H1 (cell line): Measurements from ENCODE around the gene ACTL8. TPM values are rescaled to one million over a fixed set of nuclear protein-coding genes. Genes with fewer than 3 reads are reported as not detected.

ENCODE experiments used
- CTCF ChIA-PET: fragments of 300-600 bp; sonication (Branson Sonifier 250); formaldehyde crosslinking; loops from one replicate; lab custom pipeline; 2021; ENCODE audit not compliant: partially characterized antibody; lab: Charles Lee
- POLR2A ChIA-PET: fragments of 300-600 bp; sonication (Branson Sonifier 250); formaldehyde crosslinking; loops from one replicate; lab custom pipeline; 2021; ENCODE audit warnings: inconsistent platforms; ENCODE audit not compliant: partially characterized antibody; lab: Charles Lee
- DNase-seq, 2 experiments: peaks; one replicate each; pipeline versions ENCODE4 v3.0.0 to v3.0.0-alpha.2; 2010 to 2022; ENCODE audit warnings: low spot score in 2 of 2, low read depth in 1 of 2, mixed read lengths in 1 of 2
- FAIRE-seq: peaks from 2 replicates; lab custom pipeline; 2011; peaks lifted over from hg19 to GRCh38; lab: Jason Lieb, UNC
- H2AFZ ChIP-seq: 2 replicates; pipeline ENCODE4 v1.8.1; 2012; ENCODE audit warnings: low read length, inconsistent platforms
- H2AK5ac ChIP-seq: 2 replicates; pipeline ENCODE4 v1.6.1; 2013; ENCODE audit warnings: low read depth, low read length
- H2BK120ac ChIP-seq: replicated peaks from 2 replicates; pipeline ENCODE3; 2013; ENCODE audit warnings: low read depth, low read length, inconsistent platforms
- H2BK12ac ChIP-seq: 2 replicates; pipeline ENCODE4 v1.6.1; 2013; ENCODE audit warnings: low read depth, low read length
- H2BK15ac ChIP-seq: 2 replicates; pipeline ENCODE4 v1.6.1; 2013; ENCODE audit warnings: low read length
- H2BK20ac ChIP-seq: 2 replicates; pipeline ENCODE4 v1.6.1; 2013; ENCODE audit warnings: low read length
- H2BK5ac ChIP-seq: 2 replicates; pipeline ENCODE4 v1.6.1; 2013; ENCODE audit warnings: low read depth, low read length
- H3K14ac ChIP-seq: 2 replicates; pipeline ENCODE4 v1.6.1; 2013; ENCODE audit warnings: inconsistent platforms; ENCODE audit not compliant: insufficient read length
- H3K18ac ChIP-seq: 2 replicates; pipeline ENCODE4 v1.6.1; 2013; ENCODE audit warnings: low read length; ENCODE audit errors: extremely low read depth
- H3K23ac ChIP-seq: 2 replicates; pipeline ENCODE4 v1.6.1; 2013; ENCODE audit warnings: inconsistent platforms; ENCODE audit not compliant: insufficient read length
- H3K23me2 ChIP-seq: 2 replicates; pipeline ENCODE4 v1.6.1; 2013; ENCODE audit warnings: low read depth, low read length
- H3K27ac ChIP-seq: 2 replicates; pipeline ENCODE4 v1.6.1; 2011; ENCODE audit warnings: low read depth, low read length, inconsistent platforms
- H3K27me3 ChIP-seq, 4 experiments: replicated peaks in 1 of 4; 1 replicate in 1 of 4; 2 replicates in 3 of 4; pipeline versions ENCODE4 v1.6.1 to v1.8.1; 2011 to 2013; ENCODE audit warnings: low read length in 3 of 4, mild to moderate bottlenecking in 3 of 4, inconsistent platforms in 2 of 4, mixed read lengths in 2 of 4, moderate library complexity in 1 of 4; ENCODE audit not compliant: control insufficient read depth in 3 of 4, insufficient read depth in 3 of 4; ENCODE audit errors: extremely low read depth in 1 of 4
- H3K36me3 ChIP-seq, 4 experiments: 2 replicates each; pipeline versions ENCODE4 v1.6.1 to v1.8.1; 2011 to 2013; ENCODE audit warnings: mild to moderate bottlenecking in 4 of 4, low read length in 3 of 4, moderate library complexity in 2 of 4, control low read depth in 1 of 4, inconsistent platforms in 1 of 4; ENCODE audit not compliant: insufficient read depth in 4 of 4, control insufficient read depth in 2 of 4
- H3K4ac ChIP-seq: replicated peaks from 2 replicates; pipeline ENCODE3; 2013; ENCODE audit warnings: low read length, low read depth, mixed read lengths, inconsistent platforms; ENCODE audit not compliant: insufficient read length
- H3K4me1 ChIP-seq, 4 experiments: replicated peaks in 1 of 4; 1 replicate in 1 of 4; 2 replicates in 3 of 4; pipeline versions ENCODE4 v1.6.1 to v1.8.1; 2011 to 2013; ENCODE audit warnings: low read length in 3 of 4, inconsistent platforms in 2 of 4, mixed read lengths in 1 of 4; ENCODE audit not compliant: insufficient read depth in 4 of 4, control insufficient read depth in 3 of 4
- H3K4me2 ChIP-seq, 2 experiments: 2 replicates each; pipeline versions ENCODE4 v1.6.1 to v1.8.1; 2011 to 2013; ENCODE audit warnings: low read depth in 2 of 2, low read length in 2 of 2, control low read depth in 1 of 2, inconsistent platforms in 1 of 2, mild to moderate bottlenecking in 1 of 2; ENCODE audit not compliant: insufficient read depth in 1 of 2
- H3K4me3 ChIP-seq, 4 experiments: fragments of 200-600, 300-600 bp in 1 of 4; sonication (generic), shearing (Covaris generic), sonication (Bioruptor Twin) in 1 of 4; 2 replicates each; pipeline versions ENCODE4 v1.5.1 to v1.8.1; 2011 to 2016; ENCODE audit warnings: low read length in 4 of 4, low read depth in 3 of 4, control low read depth in 2 of 4, inconsistent platforms in 2 of 4, mild to moderate bottlenecking in 2 of 4, mixed read lengths in 1 of 4, moderate library complexity in 1 of 4; ENCODE audit not compliant: insufficient read depth in 2 of 4; ENCODE audit errors: extremely low read depth in 1 of 4
- H3K56ac ChIP-seq: replicated peaks from 2 replicates; pipeline ENCODE3; 2013; ENCODE audit warnings: low read depth, mild to moderate bottlenecking, mixed read lengths, low read length, inconsistent platforms; ENCODE audit not compliant: insufficient read length
- H3K79me1 ChIP-seq: 2 replicates; pipeline ENCODE4 v1.6.1; 2013; ENCODE audit warnings: low read depth, low read length, control low read depth
- H3K79me2 ChIP-seq, 2 experiments: 2 replicates each; pipeline versions ENCODE4 v1.6.1 to v1.8.1; 2012 to 2013; ENCODE audit warnings: low read length in 2 of 2, mild to moderate bottlenecking in 2 of 2, inconsistent platforms in 1 of 2; ENCODE audit not compliant: insufficient read depth in 2 of 2, control insufficient read depth in 1 of 2
- H3K9ac ChIP-seq, 4 experiments: replicated peaks in 1 of 4; 1 replicate in 1 of 4; 2 replicates in 3 of 4; pipeline versions ENCODE4 v1.6.1 to v1.8.1; 2011 to 2013; ENCODE audit warnings: low read depth in 3 of 4, low read length in 3 of 4, control low read depth in 2 of 4, mild to moderate bottlenecking in 2 of 4, moderate library complexity in 2 of 4, inconsistent platforms in 1 of 4; ENCODE audit errors: extremely low read depth in 1 of 4
- H3K9me3 ChIP-seq, 2 experiments: 2 replicates each; pipeline versions ENCODE4 v1.6.1 to v1.8.1; 2012 to 2013; ENCODE audit warnings: mild to moderate bottlenecking in 2 of 2, moderate library complexity in 2 of 2, control low read depth in 1 of 2, inconsistent platforms in 1 of 2, low read depth in 1 of 2, low read length in 1 of 2, mixed read lengths in 1 of 2; ENCODE audit not compliant: insufficient read depth in 2 of 2
- H4K20me1 ChIP-seq, 2 experiments: replicated peaks in 1 of 2; 2 replicates each; pipeline versions ENCODE3 to v1.8.1; 2011 to 2013; ENCODE audit warnings: inconsistent platforms in 2 of 2, low read length in 2 of 2, mild to moderate bottlenecking in 1 of 2; ENCODE audit not compliant: insufficient read depth in 2 of 2, control insufficient read depth in 1 of 2
- H4K5ac ChIP-seq: 2 replicates; pipeline ENCODE4 v1.6.1; 2013; ENCODE audit warnings: low read length, low read depth, mixed read lengths, inconsistent platforms; ENCODE audit not compliant: insufficient read length
- H4K8ac ChIP-seq: 2 replicates; pipeline ENCODE4 v1.8.0; 2013; ENCODE audit warnings: mild to moderate bottlenecking, moderate library complexity, low read length, inconsistent platforms; ENCODE audit not compliant: insufficient read depth; ENCODE audit errors: extremely low read depth
- H4K91ac ChIP-seq: replicated peaks from 2 replicates; pipeline ENCODE3; 2013; ENCODE audit warnings: low read length, mixed read lengths, inconsistent platforms; ENCODE audit not compliant: insufficient read length
- BACH1 ChIP-seq: IDR thresholded peaks from 2 replicates; pipeline ENCODE4 v1.6.1; 2012; ENCODE audit warnings: low read length, improper control_type of control experiment
- CTBP2 ChIP-seq: IDR thresholded peaks from 2 replicates; pipeline ENCODE4 v1.7.0; 2011; ENCODE audit warnings: borderline replicate concordance, mild to moderate bottlenecking, moderate library complexity, mixed read lengths, low read length; ENCODE audit not compliant: insufficient read depth, insufficient read length
- GABPA ChIP-seq: IDR thresholded peaks from 2 replicates; pipeline ENCODE4 v1.6.1; 2011; ENCODE audit warnings: mild to moderate bottlenecking, low read length, moderate library complexity, borderline replicate concordance; ENCODE audit not compliant: insufficient read depth
- HDAC2 ChIP-seq, 2 experiments: fragments of 300-600 bp in 1 of 2; sonication (generic) in 1 of 2; IDR thresholded peaks; 2 replicates each; pipeline ENCODE4 v1.6.1; 2011 to 2012; ENCODE audit warnings: low read depth in 2 of 2, low read length in 2 of 2, mild to moderate bottlenecking in 2 of 2, moderate library complexity in 2 of 2, borderline replicate concordance in 1 of 2, inconsistent platforms in 1 of 2
- KDM4A ChIP-seq: IDR thresholded peaks from one replicate; pipeline ENCODE4 v1.7.1; 2012; ENCODE audit warnings: low read depth, mild to moderate bottlenecking, moderate library complexity, low read length, inconsistent platforms; ENCODE audit not compliant: severe bottlenecking
- PHF8 ChIP-seq: fragments of 200-600 bp; sonication (generic); conservative IDR thresholded peaks from 2 replicates; pipeline ENCODE4 v1.7.1; 2012; ENCODE audit warnings: low read depth, mild to moderate bottlenecking, inconsistent platforms, low read length, moderate library complexity
- SIRT6 ChIP-seq: IDR thresholded peaks from one replicate; pipeline ENCODE4 v1.7.1; 2012; ENCODE audit warnings: low read length, inconsistent platforms
- SP1 ChIP-seq: IDR thresholded peaks from 2 replicates; pipeline ENCODE4 v1.6.1; 2011; ENCODE audit warnings: low read depth, low read length
- SP2 ChIP-seq: IDR thresholded peaks from 2 replicates; pipeline ENCODE4 v1.6.1; 2012; ENCODE audit warnings: mild to moderate bottlenecking, low read length, inconsistent platforms
- SRF ChIP-seq: IDR thresholded peaks from 2 replicates; pipeline ENCODE4 v1.6.1; 2011; ENCODE audit warnings: mild to moderate bottlenecking, low read depth, low read length, moderate library complexity
- WGBS, 2 experiments: shearing (Covaris generic) in 1 of 2; methylation state at CpG; one replicate each; pipeline versions ENCODE4 v1.1.6 to v1.1.7; 2013 to 2015; ENCODE audit warnings: low lambda C conversion rate in 2 of 2, mixed read lengths in 2 of 2, inconsistent platforms in 1 of 2, low coverage in 1 of 2, missing lambda C conversion rate in 1 of 2; ENCODE audit not compliant: insufficient replicate concordance in 2 of 2, insufficient coverage in 1 of 2, insufficient read length in 1 of 2; ENCODE audit errors: extremely low coverage in 1 of 2, missing lambda C conversion rate in 1 of 2; 5-methylcytosine and 5-hydroxymethylcytosine counted together
- polyA plus RNA-seq, 7 experiments: library from polyadenylated mRNA; depleted of rRNA in 3 of 7; stranded (reverse) in 5 of 7; unstranded in 2 of 7; fragments of >200 nt in 5 of 7; fragments of 200-250 nt in 2 of 7; gene quantifications; 1 replicate in 5 of 7; 2 replicates in 1 of 7; 4 replicates in 1 of 7; pipeline versions ENCODE4 v1.2.1 to v1.2.3, GENCODE V29; 2011 to 2013; ENCODE audit warnings: missing spikeins in 2 of 7, mixed read lengths in 2 of 7
- total RNA-seq: library from RNA; stranded (reverse); fragmentation: NEBNext Ultra II Directional; extraction: Animal tissue kit (Norgen Biotek cat#: 25700); gene quantifications from 2 replicates; pipeline ENCODE4 v1.2.1, GENCODE V29; 2021
- TF ChIP-seq, protein P1 (sequence below): IDR thresholded peaks from 2 replicates; pipeline ENCODE4 v1.6.1; 2012; ENCODE audit warnings: inconsistent platforms
- TF ChIP-seq, protein P2 (sequence below): IDR thresholded peaks from 2 replicates; pipeline ENCODE4 v1.6.1; 2011; ENCODE audit warnings: low read length, improper control_type of control experiment

The ACTL8 gene
- total and polyA plus RNA-seq, 2 of the 8 experiments (the other 6 are each of a cell fraction or from before 2014, with no cell fraction given) = 0.33 to 0.47 TPM

DNA sequence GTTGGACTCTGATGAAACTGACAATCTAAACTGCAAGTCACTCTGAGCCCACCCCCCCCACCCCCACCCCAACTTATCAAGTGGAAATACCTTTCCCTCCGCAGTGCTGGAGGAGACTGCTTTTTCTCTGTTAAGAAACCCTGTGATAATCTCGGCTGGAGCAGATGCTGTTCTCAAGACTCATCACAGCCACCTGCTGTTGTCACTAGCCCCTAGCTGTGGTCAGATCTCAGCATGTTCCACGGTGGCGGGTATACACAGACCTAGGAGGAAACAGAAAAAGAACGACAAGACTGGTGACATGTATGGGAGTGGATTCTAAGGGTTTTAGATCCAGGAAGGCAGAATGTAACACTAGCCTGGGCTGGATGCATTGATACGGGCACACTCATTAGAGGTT, 2.3 kb downstream of the ACTL8 start:
- Histone ChIP-seq H4K5ac (no peak overlapping the region), H3K56ac (no peak overlapping the region), H2BK5ac (no peak overlapping the region), H2AFZ (no peak overlapping the region), H3K79me1 (no peaks in the 10 kb centered on the region), H3K23me2 (no peaks in the 10 kb centered on the region), H3K79me2 (no peaks in the 10 kb centered on the region), H3K4me1 (no peaks in the 10 kb centered on the region; a peak in 1 of 7 replicates), H3K14ac (no peak overlapping the region), H4K91ac (no peak overlapping the region), H2BK12ac (no peak overlapping the region), H3K27ac (no peak overlapping the region), H3K4ac (no peak overlapping the region), H4K20me1 (no peaks in the 10 kb centered on the region), H2BK120ac (no peak overlapping the region), H3K36me3 (0 out of 8 replicates have a peak, but pooled peaks cover 0 to 2% (median 0%) of the 10 kb centered on the region in 4 experiments), H4K8ac (no peak overlapping the region), H3K23ac (no peak overlapping the region), H3K18ac (no peak overlapping the region), H3K27me3 (0 out of 7 replicates have a peak, but pooled peaks cover 0 to 3% (median 0%) of the 10 kb centered on the region in 4 experiments), H2AK5ac (no peak overlapping the region), H3K4me2 (no peak overlapping the region), H3K4me3 (no peak overlapping the region), H2BK15ac (no peak overlapping the region), H2BK20ac (no peak overlapping the region), H3K9ac (no peak overlapping the region), H3K9me3 (peaks cover 44 to 59% of the 10 kb centered on the region in 2 experiments)
- 88% methylated on average over 6 of the region's 6 CpGs; no CpG with 5 or more reads in 1 of the 2 experiments for WGBS, 2 experiments
- POLR2A ChIA-PET = no interaction called here
- FAIRE-seq = no peak
- no peak for DNase-seq
- CTCF ChIA-PET = interaction anchor here (0.8 to 3.4 kb wide), 6 partner anchors 12 to 96 kb away, joined by 3 to 15 read pairs (median 3); no protein-coding TSS in a partner anchor
- TF ChIP-seq CTBP2 = no peak
- TF ChIP-seq, protein P1, sequence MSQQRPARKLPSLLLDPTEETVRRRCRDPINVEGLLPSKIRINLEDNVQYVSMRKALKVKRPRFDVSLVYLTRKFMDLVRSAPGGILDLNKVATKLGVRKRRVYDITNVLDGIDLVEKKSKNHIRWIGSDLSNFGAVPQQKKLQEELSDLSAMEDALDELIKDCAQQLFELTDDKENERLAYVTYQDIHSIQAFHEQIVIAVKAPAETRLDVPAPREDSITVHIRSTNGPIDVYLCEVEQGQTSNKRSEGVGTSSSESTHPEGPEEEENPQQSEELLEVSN = no peak
- TF ChIP-seq HDAC2 (IDR thresholded peaks at IDR 0.05; ENCODE audit: borderline replicate concordance in 1 of 2, low read depth in 2 of 2, low read length in 2 of 2) = no peak
- TF ChIP-seq SRF = no peak
- no peak for TF ChIP-seq KDM4A
- TF ChIP-seq, protein P2, sequence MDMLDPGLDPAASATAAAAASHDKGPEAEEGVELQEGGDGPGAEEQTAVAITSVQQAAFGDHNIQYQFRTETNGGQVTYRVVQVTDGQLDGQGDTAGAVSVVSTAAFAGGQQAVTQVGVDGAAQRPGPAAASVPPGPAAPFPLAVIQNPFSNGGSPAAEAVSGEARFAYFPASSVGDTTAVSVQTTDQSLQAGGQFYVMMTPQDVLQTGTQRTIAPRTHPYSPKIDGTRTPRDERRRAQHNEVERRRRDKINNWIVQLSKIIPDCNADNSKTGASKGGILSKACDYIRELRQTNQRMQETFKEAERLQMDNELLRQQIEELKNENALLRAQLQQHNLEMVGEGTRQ = no peak
- no peak for TF ChIP-seq PHF8
- no peak for TF ChIP-seq SIRT6
- no peak for TF ChIP-seq SP2
- TF ChIP-seq SP1 = no peak
- no peak for TF ChIP-seq GABPA
- no peak for TF ChIP-seq BACH1
